SK-N-MC (cell line): ENCODE measurements around the gene CD79B.
"Not testable (repeated sequence)": the region's sequence is repeated elsewhere in the genome, so short reads cannot be mapped to it uniquely, and the experiment has no call there.

Source experiments
- EZH2 ChIP-seq: fragments of 200-600 bp; sonication (generic); IDR thresholded peaks from one replicate; pipeline ENCODE4 v1.6.1; 2017; ENCODE audit warnings: antibody characterized with exemption
- FOXP2 ChIP-seq: optimal IDR thresholded peaks from 2 replicates; pipeline ENCODE3; 2011; ENCODE audit warnings: mild to moderate bottlenecking, moderate library complexity; ENCODE audit not compliant: insufficient read depth; ENCODE audit errors: extremely low read length, control extremely low read depth
- POLR2AphosphoS5 ChIP-seq: IDR thresholded peaks from 2 replicates; pipeline ENCODE4 v1.6.1; 2012; ENCODE audit warnings: mild to moderate bottlenecking, low read depth, low read length, borderline replicate concordance

DNA sequence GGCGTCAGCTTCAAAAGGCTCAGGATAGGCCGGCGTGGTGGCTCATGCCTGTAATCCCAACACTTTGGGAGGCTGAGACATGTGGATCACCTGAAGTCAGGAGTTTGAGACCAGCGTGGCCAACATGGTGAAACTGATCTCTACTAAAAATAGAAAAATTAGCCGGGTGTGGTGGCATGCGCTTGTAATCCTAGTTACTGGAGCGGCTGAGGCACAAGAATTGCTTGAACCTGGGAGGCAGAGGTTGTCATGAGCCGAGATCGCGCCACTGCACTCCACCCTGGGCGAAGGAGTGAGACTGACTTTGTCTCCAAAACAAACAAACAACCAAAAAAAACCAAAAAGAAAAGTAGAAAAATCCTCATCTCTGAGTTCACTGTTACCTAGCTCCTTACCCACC lies 47.0 kb downstream of the CD79B start:
- not testable (repeated sequence) for TF ChIP-seq EZH2, FOXP2, POLR2AphosphoS5
